Activated CD4-positive, alpha-beta T cell treated with anti-CD3 and anti-CD28 coated beads, Interleukin-10, Interleukin-2, amounts not matched to agents 100 ng/mL and 50 ng/mL, durations not matched to agents 16 hours and 8 hours (primary cell): ENCODE data around the gene TTC19.

Experiments used
- DNase-seq: peaks from one replicate; pipeline ENCODE4 v3.0.0-alpha.2; 2020

Gene TTC19

GRCh38 chr17:15999141-15999973 is at the start of gene TTC19, which contains the start of gene ZSWIM7:
TSS of gene TTC19 (plus strand) at chr17:15999824. CDS start at chr17:15999849, 25 bp downstream.
TSS of gene ZSWIM7 (minus strand) at chr17:15999704. CDS start at chr17:15999594, 110 bp downstream.
- peak; percentile 98 for DNase-seq

- DNase-seq = no peak
Observed at GRCh38 chr17:15951368-15952047, 48.1 kb upstream of the TTC19 start.

GRCh38 chr17:15952048-15952532 is 47.5 kb upstream of the TTC19 start:
- no peak for DNase-seq

GRCh38 chr17:15952916-15953790 is 46.5 kb upstream of the TTC19 start:
- DNase-seq = no peak

GRCh38 chr17:15954222-15954621 is 45.4 kb upstream of the TTC19 start:
- DNase-seq = no peak

GRCh38 chr17:15955793-15956541 is 43.7 kb upstream of the TTC19 start:
- DNase-seq = no peak

GRCh38 chr17:15957206-15957605 is 42.4 kb upstream of the TTC19 start:
- peak; percentile 91 for DNase-seq

GRCh38 chr17:15957608-15958307 is 41.9 kb upstream of the TTC19 start:
- DNase-seq = no peak

- DNase-seq = no peak
Observed at GRCh38 chr17:15958484-15958854, 41.2 kb upstream of the TTC19 start.

- DNase-seq = no peak
Observed at GRCh38 chr17:15963670-15964110, 35.9 kb upstream of the TTC19 start.

GRCh38 chr17:15965528-15965927 is 34.1 kb upstream of the TTC19 start:
- DNase-seq = no peak

GRCh38 chr17:15966183-15966878 is 33.3 kb upstream of the TTC19 start:
- no peak for DNase-seq

- no peak for DNase-seq
Observed at GRCh38 chr17:15966879-15967248, 32.8 kb upstream of the TTC19 start.

- no peak for DNase-seq
Observed at GRCh38 chr17:15967706-15968399, 31.8 kb upstream of the TTC19 start.

GRCh38 chr17:15969463-15969862 is 30.2 kb upstream of the TTC19 start:
- no peak for DNase-seq

- DNase-seq = no peak
Observed at GRCh38 chr17:15970500-15970899, 29.1 kb upstream of the TTC19 start.

GRCh38 chr17:15971098-15971678 is 28.4 kb upstream of the TTC19 start:
- DNase-seq = no peak

GRCh38 chr17:15971882-15972281 is 27.7 kb upstream of the TTC19 start:
- DNase-seq = no peak

- no peak for DNase-seq
Observed at GRCh38 chr17:15972497-15972951, 27.1 kb upstream of the TTC19 start.

- DNase-seq = no peak
Observed at GRCh38 chr17:15973016-15973415, 26.6 kb upstream of the TTC19 start.
